C4-2B (cell line): ENCODE data around the gene PHLDB3.

Experiments
- CTCF ChIP-seq: fragments of 450-650 bp; conservative IDR thresholded peaks from 2 replicates; pipeline ENCODE4 v1.5.1; 2017; ENCODE audit warnings: mild to moderate bottlenecking
- ZFX ChIP-seq: fragments of 450-650 bp; IDR thresholded peaks from 2 replicates; pipeline ENCODE4 v1.6.1; 2017

GRCh38 chr19:43462785-43463380 lies 41.7 kb downstream of the PHLDB3 start:
- TF ChIP-seq CTCF (no peak), ZFX (no peak)
